ENCODE results near the gene TIGD6. TPM values are rescaled to one million over a fixed set of nuclear protein-coding genes. Genes with fewer than 3 reads are reported as not detected.
"Not testable (repeated sequence)": the region's sequence is repeated elsewhere in the genome, so short reads cannot be mapped to it uniquely, and the experiment has no call there.

The TIGD6 gene
- total and polyA plus RNA-seq, 4 donors, result 3.0 to 5.0 (median 4.2) TPM

GRCh38 chr5:150035139-150035895 lies 34.9 kb upstream of the TIGD6 start:
- no peaks in the 10 kb centered on the region for H3K4me1 ChIP-seq (ENCODE audit: control insufficient read depth in 5 of 5, insufficient read depth in 5 of 5, low read length in 5 of 5)
- H3K9me3 ChIP-seq (ENCODE audit: control insufficient read depth in 4 of 4, insufficient read depth in 3 of 4, low read length in 3 of 4), result no peaks in the 10 kb centered on the region
- peaks cover 41 to 58% (median 45%) of the 10 kb centered on the region in 4 donors for H3K36me3 ChIP-seq (ENCODE audit: control insufficient read depth in 4 of 4, insufficient read depth in 4 of 4, low read length in 4 of 4)
- no peak overlapping the region for H3K27ac ChIP-seq (ENCODE audit: low read depth in 1 of 2, low read length in 1 of 2)
- no peaks in the 10 kb centered on the region for H3K27me3 ChIP-seq (ENCODE audit: control insufficient read depth in 3 of 3, insufficient read depth in 3 of 3, low read length in 2 of 3)
- no peak overlapping the region for H3K9ac ChIP-seq (ENCODE audit: insufficient read depth in 1 of 2, low read length in 2 of 2)
- TF ChIP-seq, protein P1, sequence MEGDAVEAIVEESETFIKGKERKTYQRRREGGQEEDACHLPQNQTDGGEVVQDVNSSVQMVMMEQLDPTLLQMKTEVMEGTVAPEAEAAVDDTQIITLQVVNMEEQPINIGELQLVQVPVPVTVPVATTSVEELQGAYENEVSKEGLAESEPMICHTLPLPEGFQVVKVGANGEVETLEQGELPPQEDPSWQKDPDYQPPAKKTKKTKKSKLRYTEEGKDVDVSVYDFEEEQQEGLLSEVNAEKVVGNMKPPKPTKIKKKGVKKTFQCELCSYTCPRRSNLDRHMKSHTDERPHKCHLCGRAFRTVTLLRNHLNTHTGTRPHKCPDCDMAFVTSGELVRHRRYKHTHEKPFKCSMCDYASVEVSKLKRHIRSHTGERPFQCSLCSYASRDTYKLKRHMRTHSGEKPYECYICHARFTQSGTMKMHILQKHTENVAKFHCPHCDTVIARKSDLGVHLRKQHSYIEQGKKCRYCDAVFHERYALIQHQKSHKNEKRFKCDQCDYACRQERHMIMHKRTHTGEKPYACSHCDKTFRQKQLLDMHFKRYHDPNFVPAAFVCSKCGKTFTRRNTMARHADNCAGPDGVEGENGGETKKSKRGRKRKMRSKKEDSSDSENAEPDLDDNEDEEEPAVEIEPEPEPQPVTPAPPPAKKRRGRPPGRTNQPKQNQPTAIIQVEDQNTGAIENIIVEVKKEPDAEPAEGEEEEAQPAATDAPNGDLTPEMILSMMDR (IDR thresholded peaks at IDR 0.05; ENCODE audit: control extremely low read depth, extremely low read depth), result no peak
- ATAC-seq (ENCODE audit: insufficient read depth, low FRiP score) (no peak), DNase-seq (no peak)
- WGBS, 2 donors, result 79 to 83% methylated on average over 7 of the region's 7 CpGs
- H3K4me3 ChIP-seq, result no peak overlapping the region

- no peak for ATAC-seq (ENCODE audit: insufficient read depth, low FRiP score)
- H3K36me3 ChIP-seq (ENCODE audit: control insufficient read depth in 4 of 4, insufficient read depth in 4 of 4, low read length in 4 of 4), result peaks cover 41 to 61% (median 45%) of the 10 kb centered on the region in 4 donors
- H3K4me3 ChIP-seq, result no peak overlapping the region
- WGBS, 2 donors, result 86 to 95% methylated on average over 4 of the region's 4 CpGs
- H3K4me1 ChIP-seq (ENCODE audit: control insufficient read depth in 5 of 5, insufficient read depth in 5 of 5, low read length in 5 of 5), result peaks cover 0 to 2% (median 0%) of the 10 kb centered on the region in 5 donors
- H3K27me3 ChIP-seq (ENCODE audit: control insufficient read depth in 3 of 3, insufficient read depth in 3 of 3, low read length in 2 of 3), result no peaks in the 10 kb centered on the region
- no peak overlapping the region for H3K9ac ChIP-seq (ENCODE audit: insufficient read depth in 1 of 2, low read length in 2 of 2)
- H3K9me3 ChIP-seq (ENCODE audit: control insufficient read depth in 4 of 4, insufficient read depth in 3 of 4, low read length in 3 of 4), result no peaks in the 10 kb centered on the region
- no peak overlapping the region for H3K27ac ChIP-seq (ENCODE audit: low read depth in 1 of 2, low read length in 1 of 2)
- peak in 1 of 3 donors; percentile 26 for DNase-seq
- TF ChIP-seq, protein P1 (IDR thresholded peaks at IDR 0.05; ENCODE audit: control extremely low read depth, extremely low read depth), result no peak
Measured at GRCh38 chr5:150034662-150035061, 34.2 kb upstream of the TIGD6 start.

- DNase-seq, result no peak
- peaks cover 0 to 4% (median 0%) of the 10 kb centered on the region in 5 donors for H3K4me1 ChIP-seq (ENCODE audit: control insufficient read depth in 5 of 5, insufficient read depth in 5 of 5, low read length in 5 of 5)
- H3K27ac ChIP-seq (ENCODE audit: low read depth in 1 of 2, low read length in 1 of 2), result no peak overlapping the region
- H3K9ac ChIP-seq (ENCODE audit: insufficient read depth in 1 of 2, low read length in 2 of 2), result no peak overlapping the region
- H3K36me3 ChIP-seq (ENCODE audit: control insufficient read depth in 4 of 4, insufficient read depth in 4 of 4, low read length in 4 of 4), result peaks cover 38 to 56% (median 42%) of the 10 kb centered on the region in 4 donors
- no peak overlapping the region for H3K4me3 ChIP-seq
- TF ChIP-seq, protein P1 (IDR thresholded peaks at IDR 0.05; ENCODE audit: control extremely low read depth, extremely low read depth), result no peak
- no peaks in the 10 kb centered on the region for H3K27me3 ChIP-seq (ENCODE audit: control insufficient read depth in 3 of 3, insufficient read depth in 3 of 3, low read length in 2 of 3)
- no peak for ATAC-seq (ENCODE audit: insufficient read depth, low FRiP score)
- H3K9me3 ChIP-seq (ENCODE audit: control insufficient read depth in 4 of 4, insufficient read depth in 3 of 4, low read length in 3 of 4), result no peaks in the 10 kb centered on the region
- 91 to 95% methylated on average over 4 of the region's 4 CpGs for WGBS, 2 donors
Measured at GRCh38 chr5:150033334-150033733, 32.9 kb upstream of the TIGD6 start.

DNA sequence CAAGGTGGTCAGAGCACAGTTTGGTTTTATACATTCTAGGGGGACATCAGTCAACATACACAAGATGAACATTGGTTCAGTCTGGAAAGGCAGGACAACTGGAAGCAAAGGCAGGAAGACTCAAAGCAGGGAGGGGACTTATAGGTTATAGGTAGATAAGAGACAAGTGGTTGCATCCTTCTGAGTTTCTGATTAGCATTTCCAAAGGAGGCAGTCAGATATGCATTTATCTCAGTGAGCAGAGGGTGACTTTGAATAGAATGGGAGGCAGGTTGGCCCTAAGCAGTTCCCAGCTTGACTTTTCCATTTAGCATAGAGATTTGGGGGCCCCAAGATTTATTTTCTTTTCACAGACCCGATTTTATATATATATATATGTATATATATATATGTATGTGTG lies 27.6 kb upstream of the TIGD6 start:
- H3K4me1 ChIP-seq (ENCODE audit: control insufficient read depth in 5 of 5, insufficient read depth in 5 of 5, low read length in 5 of 5); H3K4me3 ChIP-seq; H3K27me3 ChIP-seq (ENCODE audit: control insufficient read depth in 3 of 3, insufficient read depth in 3 of 3, low read length in 2 of 3); H3K9me3 ChIP-seq (ENCODE audit: control insufficient read depth in 4 of 4, insufficient read depth in 3 of 4, low read length in 3 of 4); H3K27ac ChIP-seq (ENCODE audit: low read depth in 1 of 2, low read length in 1 of 2); DNase-seq; H3K9ac ChIP-seq (ENCODE audit: insufficient read depth in 1 of 2, low read length in 2 of 2); ATAC-seq (ENCODE audit: insufficient read depth, low FRiP score): not testable (repeated sequence)
- peaks cover 21 to 50% (median 37%) of the 10 kb centered on the region in 4 donors for H3K36me3 ChIP-seq (ENCODE audit: control insufficient read depth in 4 of 4, insufficient read depth in 4 of 4, low read length in 4 of 4)
- WGBS, 2 donors, result 78 to 82% methylated on average over 1 of the region's 1 CpG

All from lung (tissue), 12 donors.